Panc1 (cell line): ENCODE data around the gene PTPN22. TPM values are rescaled to one million over a fixed set of nuclear protein-coding genes. Genes with fewer than 3 reads are reported as not detected.

Experiments used
- ATAC-seq: fragments of 200-7000 bp; cut with Tn5 transposase; 2 replicates; pipeline ENCODE4 v1.9.1; 2020; ENCODE audit warnings: mild to moderate bottlenecking, moderate library complexity
- BruUV-seq: library from RNA; stranded (reverse); fragments of 400-500 nt; replicated peaks from 2 replicates; lab custom pipeline; 2021; lab: Mats Ljungman, UMichigan
- CTCF ChIA-PET: fragments of 300-600 bp; sonication (Branson Sonifier 250); formaldehyde crosslinking; loops from one replicate; lab custom pipeline; 2022; ENCODE audit warnings: antibody characterized with exemption; lab: Charles Lee
- POLR2A ChIA-PET: fragments of 300-600 bp; sonication (Branson Sonifier 250); formaldehyde crosslinking; loops from one replicate; lab custom pipeline; 2022; ENCODE audit warnings: antibody characterized with exemption; lab: Charles Lee
- DNase-seq: peaks from one replicate; pipeline ENCODE4 v3.0.0-alpha.2; 2010; ENCODE audit warnings: low read depth, low spot score
- H3K27ac ChIP-seq: 2 replicates; pipeline ENCODE4 v1.5.1; 2011; ENCODE audit warnings: mild to moderate bottlenecking, low read length, inconsistent platforms
- H3K27me3 ChIP-seq: fragments of 200-500 bp; sonication (Bioruptor generic); 2 replicates; pipeline ENCODE4 v1.6.0; 2014; ENCODE audit warnings: low read length, inconsistent platforms; ENCODE audit not compliant: control insufficient read depth, insufficient read depth
- H3K36me3 ChIP-seq: fragments of 200-500 bp; sonication (Bioruptor generic); 2 replicates; pipeline ENCODE4 v1.5.1; 2014; ENCODE audit warnings: inconsistent platforms, mild to moderate bottlenecking, low read length, moderate library complexity; ENCODE audit not compliant: control insufficient read depth, insufficient read depth
- H3K4me1 ChIP-seq: 2 replicates; pipeline ENCODE4 v1.5.1; 2011; ENCODE audit warnings: inconsistent platforms, mild to moderate bottlenecking, low read length, moderate library complexity; ENCODE audit not compliant: control insufficient read depth, insufficient read depth
- H3K4me3 ChIP-seq, 2 experiments: 2 replicates each; pipeline ENCODE4 v1.5.1; 2011 to 2012; ENCODE audit warnings: low read depth in 2 of 2, low read length in 2 of 2, mild to moderate bottlenecking in 2 of 2, inconsistent platforms in 1 of 2, moderate library complexity in 1 of 2
- H3K9me3 ChIP-seq: fragments of 200-500 bp; sonication (Bioruptor generic); 2 replicates; pipeline ENCODE4 v1.5.1; 2014; ENCODE audit warnings: low read depth, mild to moderate bottlenecking, inconsistent platforms, low read length, moderate library complexity; ENCODE audit not compliant: control insufficient read depth, insufficient read depth
- POLR2AphosphoS5 ChIP-seq: IDR thresholded peaks from 2 replicates; pipeline ENCODE4 v1.6.1; 2012; ENCODE audit warnings: mild to moderate bottlenecking, low read depth, low read length, moderate library complexity
- REST ChIP-seq, 2 experiments: IDR thresholded peaks; 2 replicates each; pipeline ENCODE4 v1.6.1; 2011 to 2012; ENCODE audit warnings: low read depth in 2 of 2, control low read depth in 1 of 2, low read length in 1 of 2, mild to moderate bottlenecking in 1 of 2, moderate library complexity in 1 of 2; ENCODE audit not compliant: insufficient read depth in 1 of 2
- SIN3A ChIP-seq: IDR thresholded peaks from 2 replicates; pipeline ENCODE4 v1.6.1; 2012; ENCODE audit warnings: low read depth, mild to moderate bottlenecking, low read length, moderate library complexity, borderline replicate concordance; ENCODE audit not compliant: insufficient read depth
- TCF7L2 ChIP-seq: IDR thresholded peaks from 2 replicates; pipeline ENCODE4 v1.6.1; 2011; ENCODE audit warnings: mild to moderate bottlenecking, low read depth, low read length, inconsistent platforms
- in situ Hi-C: cut with HindIII; loops from 2 replicates; pipeline ENCODE4 v1.10.0; 2016; ENCODE audit warnings: low sequenced_read_pairs, low pct_unique_long_range_greater_than_20kb
- intact Hi-C: fragments of 100-400 bp; cut with micrococcal nuclease; formaldehyde crosslinking; loops from one replicate; pipeline ENCODE4 v1.10.0; 2022; ENCODE audit not compliant: unreplicated experiment
- total RNA-seq: library from RNA; stranded (reverse); gene quantifications from one replicate; pipeline ENCODE4 v1.2.1, GENCODE V29; 2021; ENCODE audit not compliant: unreplicated experiment
- TF ChIP-seq, protein P1 (sequence below): fragments of 450-650 bp; IDR thresholded peaks from 2 replicates; pipeline ENCODE4 v1.5.1; 2017; ENCODE audit warnings: mild to moderate bottlenecking

The PTPN22 gene
- total RNA-seq, 1 experiment from 2014 or later, result not detected

- TF ChIP-seq TCF7L2 (no peak), POLR2AphosphoS5 (no peak), SIN3A (no peak), REST (IDR thresholded peaks at IDR 0.05; ENCODE audit: insufficient read depth in 1 of 2, low read depth in 2 of 2, low read length in 1 of 2) (no peak)
- TF ChIP-seq, protein P1, sequence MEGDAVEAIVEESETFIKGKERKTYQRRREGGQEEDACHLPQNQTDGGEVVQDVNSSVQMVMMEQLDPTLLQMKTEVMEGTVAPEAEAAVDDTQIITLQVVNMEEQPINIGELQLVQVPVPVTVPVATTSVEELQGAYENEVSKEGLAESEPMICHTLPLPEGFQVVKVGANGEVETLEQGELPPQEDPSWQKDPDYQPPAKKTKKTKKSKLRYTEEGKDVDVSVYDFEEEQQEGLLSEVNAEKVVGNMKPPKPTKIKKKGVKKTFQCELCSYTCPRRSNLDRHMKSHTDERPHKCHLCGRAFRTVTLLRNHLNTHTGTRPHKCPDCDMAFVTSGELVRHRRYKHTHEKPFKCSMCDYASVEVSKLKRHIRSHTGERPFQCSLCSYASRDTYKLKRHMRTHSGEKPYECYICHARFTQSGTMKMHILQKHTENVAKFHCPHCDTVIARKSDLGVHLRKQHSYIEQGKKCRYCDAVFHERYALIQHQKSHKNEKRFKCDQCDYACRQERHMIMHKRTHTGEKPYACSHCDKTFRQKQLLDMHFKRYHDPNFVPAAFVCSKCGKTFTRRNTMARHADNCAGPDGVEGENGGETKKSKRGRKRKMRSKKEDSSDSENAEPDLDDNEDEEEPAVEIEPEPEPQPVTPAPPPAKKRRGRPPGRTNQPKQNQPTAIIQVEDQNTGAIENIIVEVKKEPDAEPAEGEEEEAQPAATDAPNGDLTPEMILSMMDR, result no peak
- Histone ChIP-seq H3K27ac (no peak overlapping the region), H3K9me3 (no peaks in the 10 kb centered on the region), H3K27me3 (no peaks in the 10 kb centered on the region), H3K4me1 (peaks cover 4% of the 10 kb centered on the region), H3K36me3 (no peaks in the 10 kb centered on the region; the same call in none of the 2 replicates), H3K4me3 (no peak overlapping the region)
- in situ Hi-C loops, result no loop called here
- intact Hi-C loops, result no loop called here
- BruUV-seq, result no TSS peak
- ATAC-seq (no peak), DNase-seq (no peak)
- POLR2A ChIA-PET, result no interaction called here
- CTCF ChIA-PET, result no interaction called here
Measured at GRCh38 chr1:113899111-113899510, 27.6 kb upstream of the PTPN22 start.

- no peak for DNase-seq
- Histone ChIP-seq H3K4me1 (no peaks in the 10 kb centered on the region), H3K27ac (no peak overlapping the region), H3K4me3 (no peak overlapping the region), H3K27me3 (no peaks in the 10 kb centered on the region), H3K36me3 (no peaks in the 10 kb centered on the region; the same call in none of the 2 replicates), H3K9me3 (no peaks in the 10 kb centered on the region)
- TF ChIP-seq TCF7L2 (no peak), SIN3A (no peak)
- TF ChIP-seq, protein P1, result no peak
- ATAC-seq, result no peak
- no TSS peak for BruUV-seq
- intact Hi-C loops, result no loop called here
- ChIA-PET CTCF (no interaction called here), POLR2A (no interaction called here)
- in situ Hi-C loops, result no loop called here
Measured at GRCh38 chr1:113898241-113898814, 26.8 kb upstream of the PTPN22 start.
